DND-41 (cell line): Measurements from ENCODE around the gene ITPR3.

Experiments
- ATAC-seq: fragments of 200-7000 bp; cut with Tn5 transposase; 3 replicates; pipeline ENCODE4 v1.9.1; 2021; ENCODE audit warnings: low read depth; ENCODE audit not compliant: insufficient read depth
- DNase-seq: peaks from one replicate; pipeline ENCODE4 v3.0.0-alpha.2; 2020
- H2AFZ ChIP-seq: 2 replicates; pipeline ENCODE4 v1.6.0; 2012; ENCODE audit warnings: low read depth, low read length
- H3K27ac ChIP-seq: 2 replicates; pipeline ENCODE4 v1.5.1; 2012; ENCODE audit warnings: low read length, inconsistent platforms
- H3K27me3 ChIP-seq: fragments of 200-600 bp; sonication (generic); 2 replicates; pipeline ENCODE4 v1.6.0; 2012; ENCODE audit warnings: low read length, mild to moderate bottlenecking, inconsistent platforms; ENCODE audit not compliant: insufficient read depth, poor library complexity
- H3K36me3 ChIP-seq: 2 replicates; pipeline ENCODE4 v1.5.1; 2012; ENCODE audit warnings: low read length, inconsistent platforms; ENCODE audit not compliant: insufficient read depth
- H3K4me1 ChIP-seq: 2 replicates; pipeline ENCODE4 v1.5.1; 2012; ENCODE audit warnings: mild to moderate bottlenecking, low read length; ENCODE audit not compliant: insufficient read depth
- H3K4me2 ChIP-seq: 2 replicates; pipeline ENCODE4 v1.6.0; 2012; ENCODE audit warnings: mild to moderate bottlenecking, moderate library complexity, low read length, inconsistent platforms; ENCODE audit not compliant: insufficient read depth
- H3K4me3 ChIP-seq, 2 experiments: fragments of 200-600 bp in 1 of 2; shearing (Covaris generic) in 1 of 2; 2 replicates each; pipeline ENCODE4 v1.5.1; 2012 to 2016; ENCODE audit warnings: inconsistent platforms in 2 of 2, low read length in 2 of 2, mild to moderate bottlenecking in 2 of 2, low read depth in 1 of 2, moderate library complexity in 1 of 2
- H3K79me2 ChIP-seq: 2 replicates; pipeline ENCODE4 v1.6.0; 2012; ENCODE audit warnings: low read length, inconsistent platforms; ENCODE audit not compliant: insufficient read depth
- H3K9ac ChIP-seq: 2 replicates; pipeline ENCODE4 v1.6.0; 2012; ENCODE audit warnings: low read depth, mild to moderate bottlenecking, inconsistent platforms, low read length, moderate library complexity
- H3K9me3 ChIP-seq: 2 replicates; pipeline ENCODE4 v1.5.1; 2012; ENCODE audit warnings: low read length, moderate library complexity, mild to moderate bottlenecking, inconsistent platforms; ENCODE audit not compliant: insufficient read depth, severe bottlenecking
- H4K20me1 ChIP-seq: 2 replicates; pipeline ENCODE4 v1.6.0; 2012; ENCODE audit warnings: low read length; ENCODE audit not compliant: insufficient read depth
- EZH2 ChIP-seq: IDR thresholded peaks from 3 replicates; pipeline ENCODE4 v1.6.1; 2012; ENCODE audit warnings: borderline replicate concordance, low read depth, mild to moderate bottlenecking, moderate library complexity, low read length, inconsistent platforms; ENCODE audit not compliant: severe bottlenecking
- TF ChIP-seq, protein P1 (sequence below): IDR thresholded peaks from 2 replicates; pipeline ENCODE4 v1.5.1; 2012; ENCODE audit warnings: borderline replicate concordance, low read length, moderate library complexity, mild to moderate bottlenecking; ENCODE audit not compliant: poor library complexity, severe bottlenecking; ENCODE audit errors: extremely low read depth

The ITPR3 gene

GRCh38 chr6:33676416-33677142, 55.5 kb downstream of the ITPR3 start:
- TF ChIP-seq, protein P1, sequence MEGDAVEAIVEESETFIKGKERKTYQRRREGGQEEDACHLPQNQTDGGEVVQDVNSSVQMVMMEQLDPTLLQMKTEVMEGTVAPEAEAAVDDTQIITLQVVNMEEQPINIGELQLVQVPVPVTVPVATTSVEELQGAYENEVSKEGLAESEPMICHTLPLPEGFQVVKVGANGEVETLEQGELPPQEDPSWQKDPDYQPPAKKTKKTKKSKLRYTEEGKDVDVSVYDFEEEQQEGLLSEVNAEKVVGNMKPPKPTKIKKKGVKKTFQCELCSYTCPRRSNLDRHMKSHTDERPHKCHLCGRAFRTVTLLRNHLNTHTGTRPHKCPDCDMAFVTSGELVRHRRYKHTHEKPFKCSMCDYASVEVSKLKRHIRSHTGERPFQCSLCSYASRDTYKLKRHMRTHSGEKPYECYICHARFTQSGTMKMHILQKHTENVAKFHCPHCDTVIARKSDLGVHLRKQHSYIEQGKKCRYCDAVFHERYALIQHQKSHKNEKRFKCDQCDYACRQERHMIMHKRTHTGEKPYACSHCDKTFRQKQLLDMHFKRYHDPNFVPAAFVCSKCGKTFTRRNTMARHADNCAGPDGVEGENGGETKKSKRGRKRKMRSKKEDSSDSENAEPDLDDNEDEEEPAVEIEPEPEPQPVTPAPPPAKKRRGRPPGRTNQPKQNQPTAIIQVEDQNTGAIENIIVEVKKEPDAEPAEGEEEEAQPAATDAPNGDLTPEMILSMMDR, result no peak
- no peak for TF ChIP-seq EZH2

DNA sequence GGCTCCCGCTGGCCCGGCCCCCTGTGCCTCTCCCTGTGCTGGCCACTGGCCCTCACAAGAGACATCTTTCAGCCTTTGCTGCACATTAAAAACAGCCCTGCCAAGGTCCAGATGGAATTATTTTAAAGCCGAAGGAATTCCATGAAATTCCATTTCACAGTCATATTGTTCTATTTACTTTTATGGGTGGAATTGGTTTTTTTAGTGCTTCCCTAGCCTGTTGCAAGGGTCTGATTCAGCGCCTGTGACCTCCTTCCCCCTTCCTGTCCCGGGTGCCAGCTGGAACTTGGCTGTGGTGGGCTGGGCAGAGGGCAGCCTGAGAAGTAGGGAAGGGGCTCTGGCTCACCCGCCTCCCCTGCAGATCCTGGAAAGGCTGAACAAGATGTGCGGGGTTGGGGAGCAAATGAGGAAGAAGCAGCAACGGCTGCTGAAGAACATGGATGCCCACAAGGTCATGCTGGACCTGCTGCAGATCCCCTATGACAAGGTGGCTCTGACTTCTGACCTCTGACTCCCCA, 56.1 kb downstream of the ITPR3 start:
- Histone ChIP-seq H3K36me3 (peaks cover 81% of the 10 kb centered on the region), H3K9ac (no peak overlapping the region), H3K79me2 (no peaks in the 10 kb centered on the region), H3K4me3 (no peak overlapping the region), H2AFZ (no peak overlapping the region), H3K27ac (no peak overlapping the region), H3K27me3 (no peaks in the 10 kb centered on the region), H3K4me2 (no peak overlapping the region), H4K20me1 (peaks cover 3% of the 10 kb centered on the region; the same call in 1 of the 2 replicates), H3K9me3 (no peaks in the 10 kb centered on the region), H3K4me1 (no peaks in the 10 kb centered on the region)
- DNase-seq, result no peak
- TF ChIP-seq, protein P1, result no peak
- no peak for ATAC-seq

More at GRCh38 chr6:33676416-33677142, 55.5 kb downstream of the ITPR3 start:
- DNase-seq, result no peak
- no peak overlapping the region for H2AFZ ChIP-seq
- peaks cover 3% of the 10 kb centered on the region; the same call in 1 of the 2 replicates for H4K20me1 ChIP-seq
- no peak overlapping the region for H3K4me2 ChIP-seq
- H3K4me1 ChIP-seq, result no peaks in the 10 kb centered on the region
- H3K36me3 ChIP-seq, result peaks cover 80% of the 10 kb centered on the region
- H3K27ac ChIP-seq, result no peak overlapping the region
- H3K4me3 ChIP-seq, result no peak overlapping the region
- no peaks in the 10 kb centered on the region for H3K27me3 ChIP-seq
- no peak for ATAC-seq
- H3K9ac ChIP-seq, result no peak overlapping the region
- no peaks in the 10 kb centered on the region for H3K79me2 ChIP-seq
- no peaks in the 10 kb centered on the region for H3K9me3 ChIP-seq

DNA sequence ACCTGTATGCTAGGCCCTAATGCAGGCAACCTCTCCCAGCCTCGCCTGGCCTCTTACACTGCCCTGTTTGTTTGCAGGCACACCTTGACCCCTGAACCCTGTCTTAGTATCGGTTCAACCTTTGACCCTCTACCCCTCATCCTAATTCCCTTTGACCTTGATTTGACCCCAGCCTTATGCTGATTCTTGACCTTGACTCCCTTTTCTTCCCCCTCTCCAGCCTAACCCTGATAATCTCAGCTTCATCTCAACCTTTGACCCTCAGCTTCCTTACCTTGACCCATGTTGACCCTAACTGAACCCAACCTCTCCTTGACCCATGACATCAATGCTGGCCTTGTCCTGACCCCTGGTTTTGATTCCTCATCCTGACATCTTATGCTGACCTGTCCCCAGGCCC, 56.6 kb downstream of the ITPR3 start:
- Histone ChIP-seq H3K4me3 (no peak overlapping the region), H3K27ac (no peak overlapping the region), H3K36me3 (peaks cover 84% of the 10 kb centered on the region), H4K20me1 (peaks cover 3% of the 10 kb centered on the region; the same call in 1 of the 2 replicates), H3K9ac (no peak overlapping the region), H2AFZ (no peak overlapping the region), H3K27me3 (no peaks in the 10 kb centered on the region), H3K4me2 (no peak overlapping the region), H3K79me2 (no peaks in the 10 kb centered on the region), H3K9me3 (no peaks in the 10 kb centered on the region), H3K4me1 (no peaks in the 10 kb centered on the region)
- no peak for ATAC-seq
- DNase-seq, result no peak
- TF ChIP-seq, protein P1, result no peak
- no peak for TF ChIP-seq EZH2
